ENCODE results near the gene TCP1. TPM values are rescaled to one million over a fixed set of nuclear protein-coding genes. Genes with fewer than 3 reads are reported as not detected.
A peak's percentile ranks its signal among the peaks of the same experiment; 100 is the strongest.

TCP1 gene
- total and polyA plus RNA-seq, 2 of the 13 experiments (the other 11 are each of a cell fraction or from before 2014, with no cell fraction given): 116 to 553 TPM

DNA sequence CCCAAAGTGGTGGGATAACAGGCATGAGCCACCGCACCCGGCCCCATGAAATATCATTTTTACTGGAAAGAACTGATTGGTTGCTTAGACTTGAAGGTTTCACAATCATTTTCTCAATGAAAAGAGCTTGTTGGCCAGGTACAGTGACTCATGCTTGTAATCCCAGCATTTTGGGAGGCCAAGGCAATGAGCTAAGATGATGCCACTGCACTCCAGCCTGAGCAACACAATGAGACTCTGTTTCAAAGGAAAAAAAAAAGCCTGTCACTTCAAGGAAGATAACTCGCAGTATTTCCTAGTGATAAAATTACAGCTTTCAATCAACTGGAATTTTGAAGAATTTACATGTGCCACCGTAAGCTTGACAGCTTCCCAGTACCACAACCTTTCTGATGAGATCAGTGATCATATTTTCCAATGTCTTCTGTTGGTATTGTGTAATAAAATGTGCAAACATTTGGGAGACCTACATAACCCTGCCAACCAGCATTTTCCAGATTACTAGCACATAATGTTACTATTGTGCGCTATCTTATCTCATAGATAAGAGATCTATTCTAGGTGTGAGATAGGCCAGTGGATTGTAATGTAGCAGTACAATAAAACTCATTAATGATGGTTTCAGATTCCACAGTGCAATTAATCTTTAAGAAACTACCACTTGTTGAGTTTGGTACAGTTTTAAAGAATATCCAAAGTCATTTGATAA is 17.9 kb upstream of the TCP1 start (continued):
- TF ChIP-seq, protein P1, sequence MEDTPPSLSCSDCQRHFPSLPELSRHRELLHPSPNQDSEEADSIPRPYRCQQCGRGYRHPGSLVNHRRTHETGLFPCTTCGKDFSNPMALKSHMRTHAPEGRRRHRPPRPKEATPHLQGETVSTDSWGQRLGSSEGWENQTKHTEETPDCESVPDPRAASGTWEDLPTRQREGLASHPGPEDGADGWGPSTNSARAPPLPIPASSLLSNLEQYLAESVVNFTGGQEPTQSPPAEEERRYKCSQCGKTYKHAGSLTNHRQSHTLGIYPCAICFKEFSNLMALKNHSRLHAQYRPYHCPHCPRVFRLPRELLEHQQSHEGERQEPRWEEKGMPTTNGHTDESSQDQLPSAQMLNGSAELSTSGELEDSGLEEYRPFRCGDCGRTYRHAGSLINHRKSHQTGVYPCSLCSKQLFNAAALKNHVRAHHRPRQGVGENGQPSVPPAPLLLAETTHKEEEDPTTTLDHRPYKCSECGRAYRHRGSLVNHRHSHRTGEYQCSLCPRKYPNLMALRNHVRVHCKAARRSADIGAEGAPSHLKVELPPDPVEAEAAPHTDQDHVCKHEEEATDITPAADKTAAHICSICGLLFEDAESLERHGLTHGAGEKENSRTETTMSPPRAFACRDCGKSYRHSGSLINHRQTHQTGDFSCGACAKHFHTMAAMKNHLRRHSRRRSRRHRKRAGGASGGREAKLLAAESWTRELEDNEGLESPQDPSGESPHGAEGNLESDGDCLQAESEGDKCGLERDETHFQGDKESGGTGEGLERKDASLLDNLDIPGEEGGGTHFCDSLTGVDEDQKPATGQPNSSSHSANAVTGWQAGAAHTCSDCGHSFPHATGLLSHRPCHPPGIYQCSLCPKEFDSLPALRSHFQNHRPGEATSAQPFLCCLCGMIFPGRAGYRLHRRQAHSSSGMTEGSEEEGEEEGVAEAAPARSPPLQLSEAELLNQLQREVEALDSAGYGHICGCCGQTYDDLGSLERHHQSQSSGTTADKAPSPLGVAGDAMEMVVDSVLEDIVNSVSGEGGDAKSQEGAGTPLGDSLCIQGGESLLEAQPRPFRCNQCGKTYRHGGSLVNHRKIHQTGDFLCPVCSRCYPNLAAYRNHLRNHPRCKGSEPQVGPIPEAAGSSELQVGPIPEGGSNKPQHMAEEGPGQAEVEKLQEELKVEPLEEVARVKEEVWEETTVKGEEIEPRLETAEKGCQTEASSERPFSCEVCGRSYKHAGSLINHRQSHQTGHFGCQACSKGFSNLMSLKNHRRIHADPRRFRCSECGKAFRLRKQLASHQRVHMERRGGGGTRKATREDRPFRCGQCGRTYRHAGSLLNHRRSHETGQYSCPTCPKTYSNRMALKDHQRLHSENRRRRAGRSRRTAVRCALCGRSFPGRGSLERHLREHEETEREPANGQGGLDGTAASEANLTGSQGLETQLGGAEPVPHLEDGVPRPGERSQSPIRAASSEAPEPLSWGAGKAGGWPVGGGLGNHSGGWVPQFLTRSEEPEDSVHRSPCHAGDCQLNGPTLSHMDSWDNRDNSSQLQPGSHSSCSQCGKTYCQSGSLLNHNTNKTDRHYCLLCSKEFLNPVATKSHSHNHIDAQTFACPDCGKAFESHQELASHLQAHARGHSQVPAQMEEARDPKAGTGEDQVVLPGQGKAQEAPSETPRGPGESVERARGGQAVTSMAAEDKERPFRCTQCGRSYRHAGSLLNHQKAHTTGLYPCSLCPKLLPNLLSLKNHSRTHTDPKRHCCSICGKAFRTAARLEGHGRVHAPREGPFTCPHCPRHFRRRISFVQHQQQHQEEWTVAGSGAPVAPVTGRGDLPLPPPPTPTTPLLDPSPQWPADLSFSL (CRISPR knock-in tag; IDR thresholded peaks at IDR 0.05): no peak
- TF ChIP-seq ZNF362 (CRISPR knock-in tag; IDR thresholded peaks at IDR 0.05; ENCODE audit: borderline replicate concordance) (peak; percentile 69; the same call in 1 of the 2 replicates), NFIB (CRISPR knock-in tag; IDR thresholded peaks at IDR 0.05; ENCODE audit: borderline replicate concordance) (no peak), GABPB1 (CRISPR knock-in tag; IDR thresholded peaks at IDR 0.05) (no peak), NCOR1 (IDR thresholded peaks at IDR 0.05; ENCODE audit: borderline replicate concordance, low read length) (no peak), ZSCAN29 (CRISPR knock-in tag; conservative IDR thresholded peaks at IDR 0.05) (no peak)
- TF ChIP-seq, protein P2, sequence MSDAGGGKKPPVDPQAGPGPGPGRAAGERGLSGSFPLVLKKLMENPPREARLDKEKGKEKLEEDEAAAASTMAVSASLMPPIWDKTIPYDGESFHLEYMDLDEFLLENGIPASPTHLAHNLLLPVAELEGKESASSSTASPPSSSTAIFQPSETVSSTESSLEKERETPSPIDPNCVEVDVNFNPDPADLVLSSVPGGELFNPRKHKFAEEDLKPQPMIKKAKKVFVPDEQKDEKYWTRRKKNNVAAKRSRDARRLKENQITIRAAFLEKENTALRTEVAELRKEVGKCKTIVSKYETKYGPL (CRISPR knock-in tag; IDR thresholded peaks at IDR 0.05): no peak
- TF ChIP-seq, protein P3, sequence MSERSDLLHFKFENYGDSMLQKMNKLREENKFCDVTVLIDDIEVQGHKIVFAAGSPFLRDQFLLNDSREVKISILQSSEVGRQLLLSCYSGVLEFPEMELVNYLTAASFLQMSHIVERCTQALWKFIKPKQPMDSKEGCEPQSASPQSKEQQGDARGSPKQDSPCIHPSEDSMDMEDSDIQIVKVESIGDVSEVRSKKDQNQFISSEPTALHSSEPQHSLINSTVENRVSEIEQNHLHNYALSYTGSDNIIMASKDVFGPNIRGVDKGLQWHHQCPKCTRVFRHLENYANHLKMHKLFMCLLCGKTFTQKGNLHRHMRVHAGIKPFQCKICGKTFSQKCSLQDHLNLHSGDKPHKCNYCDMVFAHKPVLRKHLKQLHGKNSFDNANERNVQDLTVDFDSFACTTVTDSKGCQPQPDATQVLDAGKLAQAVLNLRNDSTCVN (CRISPR knock-in tag; IDR thresholded peaks at IDR 0.05; ENCODE audit: borderline replicate concordance): no peak
- TF ChIP-seq, protein P4, sequence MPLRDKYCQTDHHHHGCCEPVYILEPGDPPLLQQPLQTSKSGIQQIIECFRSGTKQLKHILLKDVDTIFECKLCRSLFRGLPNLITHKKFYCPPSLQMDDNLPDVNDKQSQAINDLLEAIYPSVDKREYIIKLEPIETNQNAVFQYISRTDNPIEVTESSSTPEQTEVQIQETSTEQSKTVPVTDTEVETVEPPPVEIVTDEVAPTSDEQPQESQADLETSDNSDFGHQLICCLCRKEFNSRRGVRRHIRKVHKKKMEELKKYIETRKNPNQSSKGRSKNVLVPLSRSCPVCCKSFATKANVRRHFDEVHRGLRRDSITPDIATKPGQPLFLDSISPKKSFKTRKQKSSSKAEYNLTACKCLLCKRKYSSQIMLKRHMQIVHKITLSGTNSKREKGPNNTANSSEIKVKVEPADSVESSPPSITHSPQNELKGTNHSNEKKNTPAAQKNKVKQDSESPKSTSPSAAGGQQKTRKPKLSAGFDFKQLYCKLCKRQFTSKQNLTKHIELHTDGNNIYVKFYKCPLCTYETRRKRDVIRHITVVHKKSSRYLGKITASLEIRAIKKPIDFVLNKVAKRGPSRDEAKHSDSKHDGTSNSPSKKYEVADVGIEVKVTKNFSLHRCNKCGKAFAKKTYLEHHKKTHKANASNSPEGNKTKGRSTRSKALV (CRISPR knock-in tag; IDR thresholded peaks at IDR 0.05): no peak

Measured in HepG2 (cell line).